Measurements from ENCODE around the gene PPFIA1.
A peak's percentile ranks its signal among the peaks of the same experiment; 100 is the strongest.

Gene PPFIA1

GRCh38 chr11:70270104-70270876 lies at the start of gene PPFIA1:
Gene PPFIA1 (plus strand): TSS chr11:70270690. CDS start chr11:70272173, 1,483 bp downstream.
- Mint-ChIP-seq H3K27ac (peak within 1 kb of the TSS; percentile 88), H3K9me3 (no peaks in the 10 kb centered on the region), H3K27me3 (peaks cover 3% of the 10 kb centered on the region), H3K4me3 (peak within 1 kb of the TSS; percentile 92), H3K36me3 (peaks cover 5% of the 10 kb centered on the region), H3K4me1 (peaks cover 26% of the 10 kb centered on the region)
- DNase-seq (ENCODE audit: low spot score in 2 of 2): peak; percentile 95 to 97
- ATAC-seq (ENCODE audit: low read depth): peak; percentile 91

- peaks cover 22% of the 10 kb centered on the region for H3K27me3 Mint-ChIP-seq
- no peaks in the 10 kb centered on the region for H3K9me3 Mint-ChIP-seq
- no peak overlapping the region for H3K27ac Mint-ChIP-seq
- H3K36me3 Mint-ChIP-seq: peaks cover 3% of the 10 kb centered on the region
- no peak for ATAC-seq (ENCODE audit: low read depth)
- H3K4me3 Mint-ChIP-seq: no peak overlapping the region
- no peaks in the 10 kb centered on the region for H3K4me1 Mint-ChIP-seq
- no peak for DNase-seq (ENCODE audit: low spot score in 2 of 2)
These were observed 49.6 kb upstream of the PPFIA1 start for GRCh38 chr11:70220920-70221319.

- no peak for ATAC-seq (ENCODE audit: low read depth)
- DNase-seq (ENCODE audit: low spot score in 2 of 2): no peak
- H3K36me3 Mint-ChIP-seq: no peaks in the 10 kb centered on the region
These were observed 44.8 kb upstream of the PPFIA1 start for GRCh38 chr11:70225681-70226177.

GRCh38 chr11:70226183-70226582 lies 44.3 kb upstream of the PPFIA1 start:
- Mint-ChIP-seq H3K9me3 (no peaks in the 10 kb centered on the region), H3K4me1 (no peaks in the 10 kb centered on the region), H3K36me3 (no peaks in the 10 kb centered on the region), H3K27ac (no peak overlapping the region), H3K4me3 (no peak overlapping the region), H3K27me3 (peaks cover 1% of the 10 kb centered on the region)
- DNase-seq (ENCODE audit: low spot score in 2 of 2) (no peak), ATAC-seq (ENCODE audit: low read depth) (no peak)

More at GRCh38 chr11:70225681-70226177, 44.8 kb upstream of the PPFIA1 start:
- peaks cover 2% of the 10 kb centered on the region for H3K27me3 Mint-ChIP-seq
- H3K27ac Mint-ChIP-seq: no peak overlapping the region
- no peaks in the 10 kb centered on the region for H3K9me3 Mint-ChIP-seq
- H3K4me1 Mint-ChIP-seq: no peaks in the 10 kb centered on the region
- H3K4me3 Mint-ChIP-seq: no peak overlapping the region

GRCh38 chr11:70226967-70227366 lies 43.5 kb upstream of the PPFIA1 start:
- no peak overlapping the region for H3K27ac Mint-ChIP-seq

GRCh38 chr11:70229737-70230136 lies 40.8 kb upstream of the PPFIA1 start:
- Mint-ChIP-seq H3K27ac (no peak overlapping the region), H3K4me3 (no peak overlapping the region), H3K4me1 (no peaks in the 10 kb centered on the region), H3K27me3 (peaks cover 7% of the 10 kb centered on the region), H3K36me3 (no peaks in the 10 kb centered on the region), H3K9me3 (no peaks in the 10 kb centered on the region)
- DNase-seq (ENCODE audit: low spot score in 2 of 2): no peak
- no peak for ATAC-seq (ENCODE audit: low read depth)

More at GRCh38 chr11:70226967-70227366, 43.5 kb upstream of the PPFIA1 start:
- no peaks in the 10 kb centered on the region for H3K9me3 Mint-ChIP-seq
- DNase-seq (ENCODE audit: low spot score in 2 of 2) (no peak), ATAC-seq (ENCODE audit: low read depth) (no peak)
- peaks cover under 1% of the 10 kb centered on the region for H3K27me3 Mint-ChIP-seq
- no peak overlapping the region for H3K4me3 Mint-ChIP-seq
- no peaks in the 10 kb centered on the region for H3K4me1 Mint-ChIP-seq
- H3K36me3 Mint-ChIP-seq: no peaks in the 10 kb centered on the region

- DNase-seq (ENCODE audit: low spot score in 2 of 2) (no peak), ATAC-seq (ENCODE audit: low read depth) (no peak)
- H3K4me3 Mint-ChIP-seq: no peak overlapping the region
- no peaks in the 10 kb centered on the region for H3K36me3 Mint-ChIP-seq
- H3K27ac Mint-ChIP-seq: no peak overlapping the region
- H3K27me3 Mint-ChIP-seq: peaks cover 7% of the 10 kb centered on the region
- H3K4me1 Mint-ChIP-seq: no peaks in the 10 kb centered on the region
- no peaks in the 10 kb centered on the region for H3K9me3 Mint-ChIP-seq
These were observed 40.2 kb upstream of the PPFIA1 start for GRCh38 chr11:70230151-70230839.

DNA sequence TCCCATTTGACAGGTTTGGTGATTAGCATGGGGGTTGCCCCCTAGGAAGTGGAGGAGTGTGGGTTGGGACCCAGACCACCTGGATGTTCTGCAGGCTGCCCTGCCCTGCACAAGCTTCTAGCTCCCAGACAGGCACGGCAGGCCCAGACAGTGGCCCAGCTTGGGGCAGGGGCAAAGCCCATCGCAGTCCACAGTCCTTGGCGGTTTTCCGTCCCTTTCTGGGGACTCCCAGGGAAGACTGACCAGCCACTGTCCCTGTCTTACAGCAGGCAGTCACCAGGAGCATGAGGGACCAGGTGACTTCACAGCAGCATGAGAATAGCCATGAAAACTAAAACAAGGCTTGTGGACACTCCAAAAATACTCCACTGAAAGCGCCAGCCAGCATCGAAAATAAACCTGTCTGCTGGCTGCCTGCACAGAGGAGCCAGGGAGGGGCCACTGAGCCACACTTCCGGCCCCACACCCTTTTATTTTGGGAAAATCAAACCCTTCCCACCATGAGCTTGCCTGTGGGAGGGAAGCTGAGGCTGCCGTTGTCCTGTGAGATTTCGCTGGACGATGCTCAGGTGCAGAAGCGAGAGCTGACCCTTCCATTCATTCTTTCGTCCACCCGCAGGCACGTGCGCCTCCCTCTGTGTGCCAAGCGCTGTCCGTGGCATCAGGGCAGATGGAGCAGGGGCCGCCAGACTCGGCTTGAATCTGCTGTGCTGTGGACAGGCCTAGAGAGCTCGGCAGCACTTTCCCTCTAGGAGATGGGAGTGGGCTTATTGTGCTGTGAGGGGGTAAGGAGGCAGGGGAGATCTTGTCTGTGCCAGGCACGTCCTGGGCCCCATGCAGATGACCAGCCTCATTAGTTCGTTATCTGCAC lies 39.4 kb upstream of the PPFIA1 start:
- Mint-ChIP-seq H3K27me3 (peaks cover 9% of the 10 kb centered on the region), H3K36me3 (no peaks in the 10 kb centered on the region), H3K27ac (no peak overlapping the region), H3K9me3 (no peaks in the 10 kb centered on the region), H3K4me1 (no peaks in the 10 kb centered on the region), H3K4me3 (no peak overlapping the region)
- no peak for ATAC-seq (ENCODE audit: low read depth)
- no peak for DNase-seq (ENCODE audit: low spot score in 2 of 2)

- DNase-seq (ENCODE audit: low spot score in 2 of 2) (no peak), ATAC-seq (ENCODE audit: low read depth) (no peak)
- Mint-ChIP-seq H3K27me3 (peaks cover 12% of the 10 kb centered on the region), H3K4me1 (no peaks in the 10 kb centered on the region), H3K9me3 (no peaks in the 10 kb centered on the region), H3K36me3 (no peaks in the 10 kb centered on the region), H3K27ac (no peak overlapping the region), H3K4me3 (no peak overlapping the region)
These were observed 37.5 kb upstream of the PPFIA1 start for GRCh38 chr11:70233034-70233433.

GRCh38 chr11:70233511-70233934 lies 37.0 kb upstream of the PPFIA1 start:
- H3K9me3 Mint-ChIP-seq: no peaks in the 10 kb centered on the region
- no peaks in the 10 kb centered on the region for H3K4me1 Mint-ChIP-seq
- H3K36me3 Mint-ChIP-seq: no peaks in the 10 kb centered on the region
- H3K27me3 Mint-ChIP-seq: peaks cover 12% of the 10 kb centered on the region
- DNase-seq (ENCODE audit: low spot score in 2 of 2): no peak
- no peak overlapping the region for H3K27ac Mint-ChIP-seq
- ATAC-seq (ENCODE audit: low read depth): no peak
- H3K4me3 Mint-ChIP-seq: no peak overlapping the region

- no peaks in the 10 kb centered on the region for H3K36me3 Mint-ChIP-seq
- H3K4me3 Mint-ChIP-seq: no peak overlapping the region
- H3K4me1 Mint-ChIP-seq: no peaks in the 10 kb centered on the region
- H3K9me3 Mint-ChIP-seq: no peaks in the 10 kb centered on the region
- no peak for DNase-seq (ENCODE audit: low spot score in 2 of 2)
- ATAC-seq (ENCODE audit: low read depth): no peak
- H3K27ac Mint-ChIP-seq: no peak overlapping the region
- peaks cover 12% of the 10 kb centered on the region for H3K27me3 Mint-ChIP-seq
These were observed 36.5 kb upstream of the PPFIA1 start for GRCh38 chr11:70233962-70234361.

DNA sequence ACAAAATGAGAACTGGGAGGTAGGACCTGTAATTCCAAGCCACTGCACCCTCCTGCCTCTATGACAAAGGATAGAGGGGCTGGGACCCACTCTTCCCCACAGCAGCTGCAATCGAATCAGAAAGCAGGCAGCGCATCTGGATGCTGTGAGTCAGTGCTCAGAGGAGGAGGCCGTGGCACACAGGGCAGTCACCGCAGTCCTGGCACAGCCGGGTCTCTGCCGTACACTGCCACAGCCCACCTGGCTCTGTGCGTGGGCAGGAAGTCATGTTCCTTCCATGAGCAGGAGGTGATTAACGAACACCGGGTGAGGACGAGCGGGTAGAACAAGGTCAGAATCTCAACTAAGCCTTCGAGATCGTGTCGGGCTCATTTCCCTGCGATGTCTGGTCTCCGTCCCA lies 30.2 kb upstream of the PPFIA1 start:
- no peak for DNase-seq (ENCODE audit: low spot score in 2 of 2)
- Mint-ChIP-seq H3K4me1 (no peaks in the 10 kb centered on the region), H3K36me3 (no peaks in the 10 kb centered on the region), H3K4me3 (no peak overlapping the region), H3K27ac (no peak overlapping the region), H3K9me3 (peaks cover 2% of the 10 kb centered on the region), H3K27me3 (peaks cover 22% of the 10 kb centered on the region)
- ATAC-seq (ENCODE audit: low read depth): no peak

DNA sequence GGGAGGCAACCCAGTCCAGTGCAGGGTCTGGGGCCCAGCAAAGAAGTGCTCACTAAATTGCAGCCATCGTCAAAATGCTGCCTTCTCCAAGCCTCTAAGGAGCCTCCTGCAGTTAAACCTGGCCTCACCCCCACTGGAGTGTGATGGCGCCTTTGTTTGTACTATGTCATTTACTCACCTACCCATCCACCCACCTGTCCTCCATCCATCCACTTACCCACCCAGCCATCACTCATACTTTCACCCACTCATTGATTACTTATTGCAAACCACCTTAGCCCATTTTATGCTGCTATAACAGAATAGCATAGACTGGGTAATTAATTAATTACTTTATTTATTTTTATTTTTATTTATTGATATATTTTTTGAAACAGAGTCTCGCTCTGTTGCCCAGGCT lies 28.8 kb upstream of the PPFIA1 start:
- peaks cover 2% of the 10 kb centered on the region for H3K9me3 Mint-ChIP-seq
- ATAC-seq (ENCODE audit: low read depth): no peak

DNA sequence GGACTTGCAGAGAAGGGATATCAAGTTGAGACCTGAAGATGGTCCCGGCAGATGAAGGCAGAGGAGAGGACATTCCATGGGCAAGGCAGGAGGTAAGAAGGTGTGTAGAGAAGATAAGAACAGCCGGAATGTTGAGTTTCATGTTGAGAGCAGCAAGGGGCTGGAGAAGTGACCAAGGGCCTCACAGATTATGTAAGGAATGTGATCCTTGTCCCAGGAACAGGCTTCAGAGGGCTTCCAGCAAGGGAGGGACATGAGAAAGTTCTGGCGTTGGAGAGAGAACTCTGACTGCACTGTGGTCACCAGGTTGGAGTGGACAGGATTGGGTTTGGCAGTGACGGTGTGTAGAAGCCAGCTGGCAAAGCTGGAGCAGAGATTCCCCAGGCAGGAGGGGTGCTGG lies 27.6 kb upstream of the PPFIA1 start:
- ATAC-seq (ENCODE audit: low read depth) (no peak), DNase-seq (ENCODE audit: low spot score in 2 of 2) (no peak)
- H3K36me3 Mint-ChIP-seq: no peaks in the 10 kb centered on the region
- peaks cover 4% of the 10 kb centered on the region for H3K9me3 Mint-ChIP-seq
- H3K27me3 Mint-ChIP-seq: peaks cover 18% of the 10 kb centered on the region
- no peaks in the 10 kb centered on the region for H3K4me1 Mint-ChIP-seq
- no peak overlapping the region for H3K4me3 Mint-ChIP-seq
- no peak overlapping the region for H3K27ac Mint-ChIP-seq

More for the DNA sequence above, 28.8 kb upstream of the PPFIA1 start:
- Mint-ChIP-seq H3K36me3 (no peaks in the 10 kb centered on the region), H3K27ac (no peak overlapping the region), H3K4me3 (no peak overlapping the region), H3K4me1 (no peaks in the 10 kb centered on the region), H3K27me3 (peaks cover 20% of the 10 kb centered on the region)
- no peak for DNase-seq (ENCODE audit: low spot score in 2 of 2)
